NCI-H748 (cell line): ENCODE data around the gene DPH6.
"Not testable (repeated sequence)": the region's sequence is repeated elsewhere in the genome, so short reads cannot be mapped to it uniquely, and the experiment has no call there.

Experiments used
- DNase-seq: peaks from one replicate; lab custom pipeline; 2025; ENCODE audit not compliant: unreplicated experiment; lab: John Stamatoyannopoulos, UW

Gene DPH6

DNA sequence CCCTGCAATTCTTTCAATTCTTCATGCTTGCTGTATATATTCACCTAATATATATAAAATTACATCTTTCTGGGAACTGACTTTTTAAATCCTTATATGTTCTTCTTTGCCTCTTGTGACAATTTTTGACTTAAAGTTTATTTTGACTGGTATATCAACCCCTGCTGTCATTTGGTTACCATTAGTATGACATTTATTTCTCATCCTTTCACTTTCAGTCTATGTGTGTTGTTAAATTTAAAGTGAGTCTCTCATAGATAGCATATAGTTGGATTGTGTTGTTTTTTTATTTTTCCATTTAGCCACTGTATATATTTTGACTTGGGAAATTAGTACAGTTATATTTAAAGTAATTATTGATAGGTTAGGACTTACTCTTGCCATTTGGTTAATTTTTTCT is 194.9 kb downstream of the DPH6 start:
- DNase-seq = no peak

DNA sequence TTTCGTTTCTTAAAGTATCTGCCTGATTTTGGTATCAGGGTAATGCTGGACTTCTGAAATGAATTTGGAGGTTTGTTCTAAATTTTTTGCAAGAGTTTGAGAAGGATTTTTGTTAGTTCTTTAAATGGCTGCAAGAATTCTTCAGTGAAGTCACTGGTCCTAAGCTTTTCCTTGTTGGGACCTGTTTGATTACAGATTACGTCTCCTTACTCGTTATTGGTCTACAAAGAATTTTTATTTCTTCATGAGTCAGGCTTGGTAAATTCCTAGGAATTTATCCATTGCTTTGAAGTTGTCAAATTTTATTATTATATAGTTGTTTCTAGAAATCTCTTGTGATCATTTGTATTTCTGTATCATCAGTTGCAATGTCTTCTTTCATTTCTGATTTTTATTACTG is 196.0 kb downstream of the DPH6 start:
- no peak for DNase-seq

DNA sequence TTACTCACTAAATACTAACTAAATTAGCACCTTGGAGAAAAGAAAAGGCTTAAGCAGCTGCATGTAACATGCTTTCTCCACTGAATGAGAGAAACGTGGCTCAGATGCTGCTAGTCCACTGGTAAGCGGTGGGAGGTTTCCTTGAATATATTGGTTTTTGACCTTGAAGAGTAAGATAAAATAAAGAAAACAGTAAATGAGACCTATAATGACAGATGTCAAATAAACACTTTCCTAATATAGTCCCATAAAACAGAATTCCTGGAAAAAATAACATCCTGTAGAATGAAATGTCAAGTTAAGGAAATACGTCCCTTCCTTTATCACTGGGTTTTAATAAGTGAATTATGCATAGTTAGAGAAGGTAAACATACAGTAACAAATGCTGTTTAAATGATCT is 215.0 kb downstream of the DPH6 start:
- DNase-seq = no peak

DNA sequence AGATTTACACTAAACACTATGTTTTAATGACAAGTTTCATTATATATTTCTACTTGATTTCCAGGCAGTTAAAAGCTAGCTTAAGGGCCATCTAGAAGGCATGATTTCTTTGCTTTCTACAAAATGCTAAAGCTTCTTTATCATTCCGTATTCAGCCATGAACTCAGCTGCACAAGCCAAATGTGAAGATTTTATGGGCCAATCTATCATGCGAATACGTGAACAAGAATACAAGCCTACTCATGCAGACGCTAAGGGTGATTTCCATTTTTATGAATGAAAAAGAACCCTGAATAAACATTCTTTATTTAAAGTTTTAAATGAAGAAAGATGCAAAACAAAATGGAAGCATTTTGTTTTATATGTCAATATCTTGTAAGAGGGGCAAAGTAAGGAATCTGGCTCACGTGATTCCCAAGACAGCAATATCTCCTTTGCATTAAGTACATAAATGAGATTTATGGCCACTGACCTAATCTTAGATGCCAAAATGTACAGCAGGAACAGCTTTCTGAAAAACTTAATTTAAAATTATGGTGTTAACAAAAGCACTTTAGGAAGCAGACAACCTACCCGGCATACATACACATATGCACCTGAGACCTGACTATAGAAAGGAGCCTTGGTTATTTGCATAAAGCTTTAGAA is 215.8 kb downstream of the DPH6 start:
- no peak for DNase-seq

DNA sequence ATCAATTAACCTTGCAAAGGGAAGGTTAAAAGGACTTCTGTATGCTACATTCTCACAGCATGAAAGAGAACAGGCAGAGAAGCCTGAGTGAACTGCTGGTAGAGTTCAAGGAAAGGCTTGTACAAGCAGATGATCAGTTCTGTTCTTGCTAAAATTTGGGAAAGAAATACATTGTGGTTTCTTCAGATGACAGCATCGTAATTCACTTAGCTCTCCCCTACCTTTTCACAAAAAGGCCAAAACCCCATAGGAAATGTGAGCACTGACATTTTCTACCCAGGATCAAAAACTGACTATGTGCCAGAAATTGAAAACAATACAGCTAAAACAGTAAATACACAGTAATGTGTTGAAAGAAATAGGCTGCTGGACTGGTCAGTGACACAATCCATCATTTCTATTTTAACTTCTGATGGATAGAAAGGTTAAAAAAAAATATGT is 216.4 kb downstream of the DPH6 start:
- no peak for DNase-seq

DNA sequence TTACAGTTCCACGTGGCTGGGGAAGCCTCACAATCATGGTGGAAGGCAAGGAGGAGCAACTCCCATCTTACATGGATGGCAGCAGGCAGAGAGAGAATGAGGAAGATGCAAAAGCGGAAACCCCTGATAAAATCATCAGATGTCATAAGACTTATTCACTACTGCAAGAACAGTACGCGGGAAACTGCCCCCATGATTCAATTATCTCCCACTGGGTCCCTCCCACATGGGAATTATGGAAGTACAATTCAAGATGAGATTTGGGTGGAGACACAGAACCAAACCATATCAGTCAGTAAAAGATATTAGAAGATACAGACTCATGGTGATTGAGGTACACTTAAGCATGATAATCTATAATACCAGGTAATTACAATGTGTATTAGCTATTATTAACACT is 217.1 kb downstream of the DPH6 start:
- DNase-seq = not testable (repeated sequence)

DNA sequence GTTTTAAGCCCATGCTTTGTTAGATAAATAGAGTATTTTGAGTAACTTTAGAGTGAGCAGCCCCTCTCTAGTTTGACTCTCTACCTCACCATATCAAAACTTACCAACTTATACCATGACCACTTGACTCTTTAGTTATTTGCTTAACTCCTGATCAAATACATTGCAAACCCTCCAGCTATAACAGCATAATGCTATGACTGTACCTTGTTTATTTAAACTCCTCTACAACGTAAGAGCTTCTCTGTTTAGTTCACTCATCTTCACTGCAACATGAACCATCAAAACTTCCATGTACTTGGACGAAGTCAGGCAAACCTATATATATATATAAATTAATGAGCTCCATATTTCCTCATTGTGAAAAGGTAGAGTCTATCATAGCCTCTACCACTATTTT is 218.2 kb downstream of the DPH6 start:
- DNase-seq = no peak

DNA sequence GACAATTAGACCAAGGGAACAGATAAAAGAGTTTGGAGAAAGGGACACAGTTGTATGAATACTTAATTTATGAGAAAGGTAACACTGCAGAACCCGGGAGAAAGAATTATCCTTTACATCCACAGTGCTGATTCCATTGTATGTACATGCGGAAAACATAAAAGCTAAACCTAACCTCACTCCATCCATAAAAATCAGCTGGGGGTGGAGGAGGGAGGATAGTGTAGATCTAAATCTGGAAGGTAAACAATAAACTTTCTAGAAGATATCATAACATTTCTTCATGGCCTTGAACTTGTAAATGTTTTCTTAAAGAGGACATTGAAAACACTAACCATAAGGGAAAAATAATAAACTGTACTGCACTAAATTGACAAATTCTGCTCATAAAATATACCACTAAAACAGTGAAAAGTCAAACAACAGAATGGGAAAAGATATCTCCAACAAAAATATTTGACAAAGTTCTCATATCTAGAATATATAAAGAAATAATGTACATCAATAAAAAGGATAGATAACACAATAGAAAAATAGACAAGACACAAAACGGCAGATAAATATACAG is 220.5 kb downstream of the DPH6 start:
- no peak for DNase-seq

DNA sequence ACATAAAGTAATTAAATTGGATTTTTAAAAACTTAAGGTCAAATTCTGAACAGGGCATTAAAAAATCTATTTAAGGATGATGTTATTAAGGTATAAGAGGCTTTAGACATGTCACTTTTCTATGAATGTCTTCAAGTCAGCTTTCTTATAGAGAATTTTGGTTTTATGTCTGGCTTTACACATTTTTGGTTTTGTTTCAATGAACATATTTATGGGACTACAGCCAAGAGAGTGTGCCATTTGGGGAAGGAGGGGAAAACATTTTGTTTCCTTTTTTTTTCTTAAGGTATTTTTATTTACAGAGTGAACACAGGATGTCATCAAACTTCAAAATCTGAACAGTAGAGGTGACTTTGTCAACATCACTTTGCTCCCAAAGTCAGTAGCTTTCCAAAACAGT is 222.8 kb downstream of the DPH6 start:
- no peak for DNase-seq

DNA sequence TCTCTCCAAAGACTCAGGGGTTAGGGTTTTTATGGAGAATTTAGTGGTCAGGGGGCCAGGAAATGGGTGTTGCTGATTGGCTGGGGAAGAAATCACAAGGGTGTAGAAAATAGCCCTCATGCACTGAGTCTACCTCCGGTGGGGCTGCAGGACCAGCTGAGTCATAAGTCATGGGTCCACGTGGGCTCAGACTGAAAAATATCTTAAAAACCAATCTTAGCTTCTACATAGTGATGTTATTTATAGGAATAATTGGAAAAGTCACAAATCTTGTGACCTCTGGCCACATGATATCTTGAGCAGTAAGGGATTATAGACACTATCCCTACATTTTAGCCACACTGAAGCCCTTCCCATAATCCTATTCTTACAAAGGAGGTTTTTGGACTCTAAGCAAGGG is 224.0 kb downstream of the DPH6 start:
- no peak for DNase-seq

DNA sequence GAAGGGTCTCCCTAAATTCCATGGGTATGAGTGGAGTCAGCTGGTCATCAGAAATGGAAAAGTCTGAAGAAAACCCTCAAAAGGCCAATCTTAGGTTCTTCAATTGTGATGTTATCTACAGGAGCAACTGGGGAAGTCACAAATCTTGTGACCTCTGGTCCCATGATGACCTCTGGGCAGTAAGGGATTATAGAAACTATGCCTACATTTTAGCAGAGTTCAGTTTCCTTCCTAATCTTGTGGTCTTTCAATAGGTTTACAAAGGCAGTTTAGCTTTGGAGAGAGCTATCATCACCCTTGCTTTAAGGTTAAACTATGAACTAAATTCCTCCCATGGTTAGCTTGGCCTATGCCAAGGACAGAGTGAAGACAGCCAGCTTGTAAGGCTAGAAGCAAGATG is 225.1 kb downstream of the DPH6 start:
- no peak for DNase-seq
